Right cardiac atrium (tissue), 5 donors: ENCODE results near the gene EML4. TPM values are rescaled to one million over a fixed set of nuclear protein-coding genes. Genes with fewer than 3 reads are reported as not detected.

Experiments used
- ATAC-seq, 2 donors: fragments of 200-7000 bp; cut with Tn5 transposase; one replicate each; pipeline versions ENCODE4 v1.8.0 to v1.9.1; 2020; ENCODE audit warnings: moderate library complexity in 2 of 2, mild to moderate bottlenecking in 1 of 2
- DNase-seq, 3 donors: peaks; one replicate each; pipeline ENCODE4 v3.0.0-alpha.2; 2020
- H3K27ac ChIP-seq: one replicate; pipeline ENCODE4 v1.5.1; 2013; ENCODE audit warnings: mild to moderate bottlenecking, low read length, control low read depth, moderate library complexity
- H3K27me3 ChIP-seq: one replicate; pipeline ENCODE4 v1.6.1; 2013; ENCODE audit not compliant: control insufficient read depth, insufficient read depth
- H3K4me1 ChIP-seq: one replicate; pipeline ENCODE4 v1.6.1; 2013; ENCODE audit warnings: low read length; ENCODE audit not compliant: control insufficient read depth, insufficient read depth
- H3K4me3 ChIP-seq: one replicate; pipeline ENCODE4 v1.5.1; 2013; ENCODE audit warnings: low read length, control low read depth
- H3K9me3 ChIP-seq: one replicate; pipeline ENCODE4 v1.6.1; 2013; ENCODE audit warnings: low read length; ENCODE audit not compliant: control insufficient read depth
- WGBS: extraction: QIAGEN DNeasy Blood & Tissue Kit; methylation state at CpG from one replicate; pipeline ENCODE4 v1.1.7; 2013; 5-methylcytosine and 5-hydroxymethylcytosine counted together
- intact Hi-C, 4 donors: fragments of 100-400 bp; cut with DNase I; formaldehyde crosslinking; loops; one replicate each; pipeline versions ENCODE4 v1.11.0 to v1.14.0; 2022 to 2023
- polyA plus RNA-seq: library from polyadenylated mRNA; stranded (reverse); fragments of 200-250 nt; gene quantifications from one replicate; pipeline ENCODE4 v1.2.3, GENCODE V29; 2013
- total RNA-seq, 4 donors: library from RNA; stranded (reverse); fragmentation: NEBNext Ultra II Directional; extraction: Animal tissue kit (Norgen Biotek cat#: 25700); gene quantifications; one replicate each; pipeline ENCODE4 v1.2.1, GENCODE V29; 2021
- donor health status: healthy with polysubstance abuse.
- donor health status: DM: no; HTN: yes; CAD: no.
- donor health status: DM: no; HTN: no; CAD: no.
- donor health status: DM: no; HTN: yes; CAD: no; lungs with severe emphysema.
- donor health status: DM: yes; HTN: yes; CAD: no.

Gene EML4
- total and polyA plus RNA-seq, 5 donors: 3.8 to 13.8 (median 8.1) TPM

DNA sequence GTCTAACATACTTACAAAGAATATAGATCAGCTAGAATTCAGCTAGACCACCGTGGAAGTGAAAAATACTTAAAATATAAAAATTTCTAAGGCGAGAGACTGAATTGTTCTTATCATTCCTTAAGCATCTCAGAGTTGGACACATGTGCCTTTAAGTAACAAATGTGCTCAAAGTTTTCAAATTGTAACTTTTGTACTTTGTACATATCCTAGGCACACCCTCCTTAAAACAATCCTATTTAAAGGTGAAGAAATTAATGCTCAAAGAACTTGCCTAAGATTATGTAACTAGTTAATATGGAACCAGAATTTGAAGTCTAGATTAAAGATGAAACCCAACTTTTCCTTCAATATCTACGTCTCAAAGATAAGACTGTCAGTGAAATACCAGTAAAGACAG lies 74.1 kb downstream of the EML4 start:
- Histone ChIP-seq H3K9me3 (no peaks in the 10 kb centered on the region), H3K4me1 (no peaks in the 10 kb centered on the region), H3K27me3 (no peaks in the 10 kb centered on the region), H3K27ac (no peak overlapping the region), H3K4me3 (no peak overlapping the region)
- 90% methylated on average over 3 of the region's 3 CpGs for WGBS
- intact Hi-C loops: no loop called here
- no peak for DNase-seq
- no peak for ATAC-seq

GRCh38 chr2:42244520-42244919 lies 75.4 kb downstream of the EML4 start:
- no peaks in the 10 kb centered on the region for H3K27me3 ChIP-seq
- no peaks in the 10 kb centered on the region for H3K9me3 ChIP-seq
- intact Hi-C loops: no loop called here
- no peak overlapping the region for H3K27ac ChIP-seq
- H3K4me1 ChIP-seq: no peaks in the 10 kb centered on the region
- no peak for ATAC-seq
- DNase-seq: no peak
- no peak overlapping the region for H3K4me3 ChIP-seq
- 92% methylated on average over 2 of the region's 2 CpGs for WGBS

GRCh38 chr2:42245396-42245795 lies 76.2 kb downstream of the EML4 start:
- Histone ChIP-seq H3K4me3 (no peak overlapping the region), H3K9me3 (no peaks in the 10 kb centered on the region), H3K4me1 (no peaks in the 10 kb centered on the region), H3K27ac (no peak overlapping the region), H3K27me3 (no peaks in the 10 kb centered on the region)
- DNase-seq (no peak), ATAC-seq (no peak)
- 93% methylated on average over 4 of the region's 4 CpGs for WGBS
- intact Hi-C loops: no loop called here

DNA sequence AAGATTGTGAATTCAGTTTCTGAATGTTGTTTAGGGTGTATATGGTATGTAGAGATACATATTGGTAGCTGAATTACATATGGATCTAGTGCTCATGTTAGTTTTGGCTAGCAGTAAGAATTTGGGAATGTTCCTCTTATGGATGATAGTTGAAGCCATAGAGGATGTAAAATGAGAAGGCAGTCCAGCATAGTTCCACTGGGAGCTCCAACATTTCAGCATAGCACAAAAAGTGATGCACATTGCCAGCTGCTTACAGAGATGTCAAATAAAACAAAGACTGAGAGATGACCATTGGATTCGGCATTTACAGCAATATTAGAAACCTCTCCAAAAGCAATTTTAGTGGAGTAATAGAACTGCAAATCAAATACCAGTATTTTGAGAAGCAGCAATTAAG lies 77.4 kb downstream of the EML4 start:
- 64% methylated on average over 1 of the region's 1 CpG for WGBS
- no peaks in the 10 kb centered on the region for H3K4me1 ChIP-seq
- DNase-seq: no peak
- H3K27ac ChIP-seq: no peak overlapping the region
- H3K9me3 ChIP-seq: no peaks in the 10 kb centered on the region
- no peak overlapping the region for H3K4me3 ChIP-seq
- intact Hi-C loops: no loop called here
- no peak for ATAC-seq
- no peaks in the 10 kb centered on the region for H3K27me3 ChIP-seq

- Histone ChIP-seq H3K27ac (no peak overlapping the region), H3K9me3 (no peaks in the 10 kb centered on the region), H3K4me3 (no peak overlapping the region), H3K4me1 (no peaks in the 10 kb centered on the region), H3K27me3 (no peaks in the 10 kb centered on the region)
- no peak for DNase-seq
- WGBS: 40% methylated on average over 1 of the region's 1 CpG
- ATAC-seq: no peak
- intact Hi-C loops: no loop called here
These were observed 79.7 kb downstream of the EML4 start for GRCh38 chr2:42248846-42249245.

DNA sequence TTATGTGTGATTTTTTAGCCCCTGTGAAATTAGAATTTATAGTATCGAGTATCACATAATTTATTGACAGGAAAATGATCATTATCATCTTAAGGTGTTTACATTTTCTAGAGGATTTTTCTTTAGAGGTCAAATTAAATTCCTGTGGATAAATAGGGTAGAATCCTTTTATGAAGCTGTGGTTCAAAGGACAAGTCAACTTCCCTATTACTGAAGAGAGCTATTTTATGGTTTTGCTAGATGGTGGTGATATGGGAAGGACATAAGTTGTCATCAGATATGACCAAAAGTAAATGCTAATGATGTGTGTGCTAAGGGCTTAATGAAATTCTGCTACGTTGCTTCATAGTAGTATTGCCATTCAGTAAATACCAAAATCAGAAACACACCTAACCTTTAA lies 80.1 kb downstream of the EML4 start:
- Histone ChIP-seq H3K27ac (no peak overlapping the region), H3K4me1 (no peaks in the 10 kb centered on the region), H3K4me3 (no peak overlapping the region), H3K27me3 (no peaks in the 10 kb centered on the region), H3K9me3 (no peaks in the 10 kb centered on the region)
- ATAC-seq: no peak
- DNase-seq: no peak
- WGBS: 61% methylated on average over 2 of the region's 2 CpGs
- intact Hi-C loops: no loop called here

GRCh38 chr2:42249887-42250286 lies 80.7 kb downstream of the EML4 start:
- WGBS: 14% methylated on average over 3 of the region's 3 CpGs
- Histone ChIP-seq H3K27me3 (no peaks in the 10 kb centered on the region), H3K27ac (no peak overlapping the region), H3K4me1 (no peaks in the 10 kb centered on the region), H3K9me3 (no peaks in the 10 kb centered on the region), H3K4me3 (no peak overlapping the region)
- DNase-seq (no peak), ATAC-seq (peak; percentile 48 to 50)
- intact Hi-C loops: no loop called here

DNA sequence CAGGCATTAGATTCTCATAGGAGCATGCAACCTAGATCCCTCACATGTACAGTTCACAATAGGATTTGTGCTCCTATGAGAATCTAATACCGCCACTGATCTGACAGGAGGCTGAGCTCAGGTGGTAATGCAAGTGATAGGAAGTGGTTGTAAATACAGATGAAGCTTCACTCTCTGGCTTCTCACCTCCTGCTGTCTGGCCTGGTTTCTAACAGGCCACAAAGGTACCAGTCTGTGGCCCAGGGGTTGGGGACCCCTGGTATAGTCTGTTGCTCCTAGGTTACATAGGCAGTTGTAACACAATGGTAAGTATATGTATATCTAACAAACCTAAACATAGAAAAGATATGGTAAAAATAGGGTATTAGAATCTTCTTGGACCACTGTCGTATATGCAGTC lies 81.8 kb downstream of the EML4 start:
- H3K9me3 ChIP-seq: no peaks in the 10 kb centered on the region
- DNase-seq (no peak), ATAC-seq (no peak)
- H3K27me3 ChIP-seq: no peaks in the 10 kb centered on the region
- H3K4me1 ChIP-seq: no peaks in the 10 kb centered on the region
- H3K27ac ChIP-seq: no peak overlapping the region
- intact Hi-C loops: no loop called here
- 97% methylated on average over 2 of the region's 2 CpGs for WGBS
- no peak overlapping the region for H3K4me3 ChIP-seq

DNA sequence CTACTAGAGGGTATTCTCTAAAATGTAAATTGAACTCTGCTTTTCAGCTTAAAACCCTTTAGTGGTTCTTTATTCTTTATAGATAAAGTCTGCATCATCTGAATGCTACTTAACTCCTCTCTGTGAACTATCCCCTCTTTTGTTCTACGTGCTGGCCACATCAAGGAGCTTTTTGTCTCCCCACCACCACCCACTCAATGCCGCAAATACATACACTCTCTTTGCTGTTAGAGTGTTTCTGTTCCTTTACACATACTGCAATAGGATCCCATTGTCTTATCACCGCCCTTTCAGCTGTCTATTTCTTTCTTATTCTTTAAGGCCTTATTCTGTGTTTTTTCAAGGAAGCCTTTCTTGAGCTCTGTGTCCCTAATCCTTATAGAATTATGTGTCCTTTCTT lies 83.3 kb downstream of the EML4 start:
- Histone ChIP-seq H3K4me3 (no peak overlapping the region), H3K9me3 (no peaks in the 10 kb centered on the region), H3K27ac (no peak overlapping the region), H3K4me1 (no peaks in the 10 kb centered on the region), H3K27me3 (no peaks in the 10 kb centered on the region)
- DNase-seq: no peak
- no peak for ATAC-seq
- whole genome bisulfite sequencing: 90% methylated on average over 3 of the region's 3 CpGs
- intact Hi-C loops: no loop called here

DNA sequence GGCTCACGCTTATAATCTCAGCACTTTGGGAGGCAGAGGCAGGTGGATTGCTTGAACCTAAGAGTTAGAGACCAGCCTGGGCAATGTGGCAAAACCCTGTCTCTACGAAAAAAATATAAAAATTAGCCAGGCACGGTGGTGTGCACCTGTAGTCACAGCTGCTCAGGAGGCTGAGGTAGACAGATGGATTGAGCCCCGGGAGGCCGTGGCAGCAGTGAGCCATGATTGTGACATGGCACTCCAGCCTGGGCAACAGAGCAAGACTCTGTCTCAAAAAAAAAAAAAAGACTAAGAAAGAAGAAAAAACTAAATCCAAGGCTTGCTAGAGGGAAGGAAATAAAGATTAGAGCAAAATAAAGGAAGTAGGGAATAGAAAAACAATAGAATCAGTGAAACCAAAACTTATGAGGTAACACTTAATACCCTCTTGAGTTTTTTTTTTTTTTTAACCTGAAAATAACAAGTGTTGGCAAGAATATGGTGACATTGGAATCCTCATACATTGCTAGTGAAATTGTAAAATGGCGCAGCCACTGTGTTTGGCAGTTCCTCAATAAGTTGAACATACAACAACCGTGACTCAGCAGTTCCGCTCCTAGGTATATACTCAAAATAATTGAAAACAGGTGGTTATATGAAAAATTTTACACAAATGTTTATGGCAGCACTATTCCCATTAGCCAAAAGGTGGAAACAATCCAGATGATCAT lies 85.2 kb downstream of the EML4 start:
- no peak for ATAC-seq
- no peaks in the 10 kb centered on the region for H3K4me1 ChIP-seq
- H3K27me3 ChIP-seq: no peaks in the 10 kb centered on the region
- intact Hi-C loops: no loop called here
- 91% methylated on average over 8 of the region's 8 CpGs for WGBS
- no peak overlapping the region for H3K27ac ChIP-seq
- DNase-seq: no peak
- no peaks in the 10 kb centered on the region for H3K9me3 ChIP-seq
- H3K4me3 ChIP-seq: no peak overlapping the region

- DNase-seq (no peak), ATAC-seq (no peak)
- no peaks in the 10 kb centered on the region for H3K9me3 ChIP-seq
- H3K4me1 ChIP-seq: no peaks in the 10 kb centered on the region
- no peak overlapping the region for H3K4me3 ChIP-seq
- no peak overlapping the region for H3K27ac ChIP-seq
- intact Hi-C loops: no loop called here
- no peaks in the 10 kb centered on the region for H3K27me3 ChIP-seq
- WGBS: 53% methylated on average over 2 of the region's 2 CpGs
These were observed 87.4 kb downstream of the EML4 start for GRCh38 chr2:42256505-42256904.
